SK-N-SH treated with all-trans-retinoic acid at 6 μM for 48 hours (cell line): ENCODE results near the gene ERGIC1.

Source experiments
- ATAC-seq: fragments of 200-7000 bp; cut with Tn5 transposase; 3 replicates; pipeline ENCODE4 v1.9.1; 2020; ENCODE audit warnings: mild to moderate bottlenecking, moderate library complexity
- ARNTL ChIP-seq: fragments of 450-650 bp; formaldehyde crosslinking; IDR thresholded peaks from 2 replicates; pipeline ENCODE4 v1.5.0; 2020; ENCODE audit warnings: low read depth, mild to moderate bottlenecking, moderate library complexity, borderline replicate concordance
- BACH2 ChIP-seq: fragments of 250-450 bp; sonication (Bioruptor Pico); IDR thresholded peaks from 2 replicates; pipeline ENCODE4 v1.9.0; 2021; ENCODE audit warnings: mild to moderate bottlenecking, borderline replicate concordance
- CREB5 ChIP-seq: fragments of 250-450 bp; sonication (Bioruptor Pico); IDR thresholded peaks from 2 replicates; pipeline ENCODE4 v1.5.1; 2020; ENCODE audit warnings: low read depth, mild to moderate bottlenecking, moderate library complexity
- CSDC2 ChIP-seq: fragments of 250-450 bp; sonication (Bioruptor Pico); IDR thresholded peaks from 2 replicates; pipeline ENCODE4 v1.5.0; 2020; ENCODE audit warnings: mild to moderate bottlenecking, moderate library complexity
- ESRRG ChIP-seq: fragments of 250-450 bp; sonication (Bioruptor Pico); IDR thresholded peaks from 2 replicates; pipeline ENCODE4 v1.6.1; 2021; ENCODE audit warnings: mild to moderate bottlenecking
- GLIS3 ChIP-seq: fragments of 250-450 bp; sonication (Bioruptor Pico); IDR thresholded peaks from 2 replicates; pipeline ENCODE4 v1.5.0; 2020; ENCODE audit warnings: mild to moderate bottlenecking, moderate library complexity
- ISL1 ChIP-seq: fragments of 250-450 bp; sonication (Bioruptor Pico); IDR thresholded peaks from 2 replicates; pipeline ENCODE4 v2.1.2; 2022; ENCODE audit warnings: mild to moderate bottlenecking, moderate library complexity
- OSR1 ChIP-seq: fragments of 250-450 bp; sonication (Bioruptor Pico); IDR thresholded peaks from 2 replicates; pipeline ENCODE4 v1.8.0; 2022; ENCODE audit warnings: moderate library complexity, mild to moderate bottlenecking, inconsistent platforms
- POU6F1 ChIP-seq: fragments of 250-450 bp; sonication (Bioruptor Pico); IDR thresholded peaks from 2 replicates; pipeline ENCODE4 v1.8.0; 2021; ENCODE audit warnings: low read depth, mild to moderate bottlenecking, moderate library complexity, borderline replicate concordance
- PPARA ChIP-seq: fragments of 250-450 bp; sonication (Bioruptor Pico); IDR thresholded peaks from 2 replicates; pipeline ENCODE4 v1.5.0; 2020; ENCODE audit warnings: mild to moderate bottlenecking, borderline replicate concordance
- RARB ChIP-seq: fragments of 250-450 bp; sonication (Bioruptor Pico); IDR thresholded peaks from 2 replicates; pipeline ENCODE4 v1.8.0; 2021; ENCODE audit warnings: mild to moderate bottlenecking, moderate library complexity
- SNAI2 ChIP-seq: fragments of 250-450 bp; sonication (Bioruptor Pico); IDR thresholded peaks from 2 replicates; pipeline ENCODE4 v1.5.0; 2020; ENCODE audit warnings: mild to moderate bottlenecking, moderate library complexity
- TCF4 ChIP-seq: fragments of 250-450 bp; sonication (Bioruptor Pico); IDR thresholded peaks from 2 replicates; pipeline ENCODE4 v1.8.0; 2021; ENCODE audit warnings: mild to moderate bottlenecking, moderate library complexity, borderline replicate concordance
- TOX ChIP-seq: fragments of 250-450 bp; sonication (Bioruptor Pico); IDR thresholded peaks from 2 replicates; pipeline ENCODE4 v1.8.0; 2021; ENCODE audit warnings: mild to moderate bottlenecking, moderate library complexity, borderline replicate concordance
- ZFP30 ChIP-seq: fragments of 450-650 bp; formaldehyde crosslinking; IDR thresholded peaks from 2 replicates; pipeline ENCODE4 v1.5.0; 2022; ENCODE audit warnings: mild to moderate bottlenecking, moderate library complexity
- ZNF565 ChIP-seq: fragments of 450-650 bp; formaldehyde crosslinking; conservative IDR thresholded peaks from 2 replicates; pipeline ENCODE4 v1.5.0; 2020; ENCODE audit warnings: low read depth, mild to moderate bottlenecking, moderate library complexity
- ZNF70 ChIP-seq: fragments of 450-650 bp; formaldehyde crosslinking; IDR thresholded peaks from 2 replicates; pipeline ENCODE4 v1.5.0; 2020; ENCODE audit warnings: mild to moderate bottlenecking, moderate library complexity
- ZNF8 ChIP-seq: fragments of 450-650 bp; formaldehyde crosslinking; IDR thresholded peaks from 2 replicates; pipeline ENCODE4 v1.5.0; 2020; ENCODE audit warnings: mild to moderate bottlenecking, moderate library complexity
- TF ChIP-seq, protein P1 (sequence below): fragments of 250-450 bp; sonication (Bioruptor Pico); IDR thresholded peaks from 2 replicates; pipeline ENCODE4 v1.5.0; 2020; ENCODE audit warnings: mild to moderate bottlenecking, moderate library complexity
- TF ChIP-seq, protein P2 (sequence below): fragments of 250-450 bp; sonication (Bioruptor Pico); IDR thresholded peaks from 2 replicates; pipeline ENCODE4 v1.5.1; 2021; ENCODE audit warnings: mild to moderate bottlenecking, moderate library complexity
- TF ChIP-seq, protein P3 (sequence below): fragments of 250-450 bp; sonication (Bioruptor Pico); IDR thresholded peaks from 2 replicates; pipeline ENCODE4 v1.8.0; 2020; ENCODE audit warnings: mild to moderate bottlenecking, moderate library complexity, borderline replicate concordance

ERGIC1 gene

DNA sequence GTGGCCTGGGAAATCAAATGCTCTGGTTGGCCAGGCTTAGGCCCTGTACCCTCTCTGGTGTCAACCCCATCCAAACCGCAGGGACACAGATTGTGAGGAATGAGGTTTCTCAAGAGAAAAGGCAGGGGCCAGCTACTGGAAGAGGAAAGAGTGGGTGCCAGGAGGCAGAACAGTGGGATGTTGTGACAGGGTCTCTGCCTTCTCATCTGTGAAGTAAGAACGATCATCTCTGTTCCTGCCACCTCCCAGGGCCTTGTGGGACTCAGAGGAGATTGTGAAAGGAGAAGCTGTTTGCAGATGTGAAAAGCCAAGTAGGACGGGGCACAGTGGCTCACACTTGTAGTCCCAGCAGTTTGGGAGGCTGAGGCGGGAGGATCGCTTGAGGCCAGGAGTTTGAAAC is 102.3 kb downstream of the ERGIC1 start:
- TF ChIP-seq ZNF70, result no peak
- TF ChIP-seq PPARA, result no peak
- TF ChIP-seq, protein P1, sequence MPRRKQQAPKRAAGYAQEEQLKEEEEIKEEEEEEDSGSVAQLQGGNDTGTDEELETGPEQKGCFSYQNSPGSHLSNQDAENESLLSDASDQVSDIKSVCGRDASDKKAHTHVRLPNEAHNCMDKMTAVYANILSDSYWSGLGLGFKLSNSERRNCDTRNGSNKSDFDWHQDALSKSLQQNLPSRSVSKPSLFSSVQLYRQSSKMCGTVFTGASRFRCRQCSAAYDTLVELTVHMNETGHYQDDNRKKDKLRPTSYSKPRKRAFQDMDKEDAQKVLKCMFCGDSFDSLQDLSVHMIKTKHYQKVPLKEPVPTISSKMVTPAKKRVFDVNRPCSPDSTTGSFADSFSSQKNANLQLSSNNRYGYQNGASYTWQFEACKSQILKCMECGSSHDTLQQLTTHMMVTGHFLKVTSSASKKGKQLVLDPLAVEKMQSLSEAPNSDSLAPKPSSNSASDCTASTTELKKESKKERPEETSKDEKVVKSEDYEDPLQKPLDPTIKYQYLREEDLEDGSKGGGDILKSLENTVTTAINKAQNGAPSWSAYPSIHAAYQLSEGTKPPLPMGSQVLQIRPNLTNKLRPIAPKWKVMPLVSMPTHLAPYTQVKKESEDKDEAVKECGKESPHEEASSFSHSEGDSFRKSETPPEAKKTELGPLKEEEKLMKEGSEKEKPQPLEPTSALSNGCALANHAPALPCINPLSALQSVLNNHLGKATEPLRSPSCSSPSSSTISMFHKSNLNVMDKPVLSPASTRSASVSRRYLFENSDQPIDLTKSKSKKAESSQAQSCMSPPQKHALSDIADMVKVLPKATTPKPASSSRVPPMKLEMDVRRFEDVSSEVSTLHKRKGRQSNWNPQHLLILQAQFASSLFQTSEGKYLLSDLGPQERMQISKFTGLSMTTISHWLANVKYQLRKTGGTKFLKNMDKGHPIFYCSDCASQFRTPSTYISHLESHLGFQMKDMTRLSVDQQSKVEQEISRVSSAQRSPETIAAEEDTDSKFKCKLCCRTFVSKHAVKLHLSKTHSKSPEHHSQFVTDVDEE (CRISPR knock-in tag), result no peak
- TF ChIP-seq, protein P2, sequence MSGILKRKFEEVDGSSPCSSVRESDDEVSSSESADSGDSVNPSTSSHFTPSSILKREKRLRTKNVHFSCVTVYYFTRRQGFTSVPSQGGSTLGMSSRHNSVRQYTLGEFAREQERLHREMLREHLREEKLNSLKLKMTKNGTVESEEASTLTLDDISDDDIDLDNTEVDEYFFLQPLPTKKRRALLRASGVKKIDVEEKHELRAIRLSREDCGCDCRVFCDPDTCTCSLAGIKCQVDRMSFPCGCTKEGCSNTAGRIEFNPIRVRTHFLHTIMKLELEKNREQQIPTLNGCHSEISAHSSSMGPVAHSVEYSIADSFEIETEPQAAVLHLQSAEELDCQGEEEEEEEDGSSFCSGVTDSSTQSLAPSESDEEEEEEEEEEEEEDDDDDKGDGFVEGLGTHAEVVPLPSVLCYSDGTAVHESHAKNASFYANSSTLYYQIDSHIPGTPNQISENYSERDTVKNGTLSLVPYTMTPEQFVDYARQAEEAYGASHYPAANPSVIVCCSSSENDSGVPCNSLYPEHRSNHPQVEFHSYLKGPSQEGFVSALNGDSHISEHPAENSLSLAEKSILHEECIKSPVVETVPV, result no peak
- no peak for TF ChIP-seq POU6F1
- TF ChIP-seq ISL1 (CRISPR knock-in tag), result no peak
- TF ChIP-seq CSDC2 (CRISPR knock-in tag), result no peak
- TF ChIP-seq TOX (CRISPR knock-in tag), result no peak
- TF ChIP-seq BACH2 (CRISPR knock-in tag), result no peak
- TF ChIP-seq TCF4 (CRISPR knock-in tag), result no peak
- no peak for TF ChIP-seq ZFP30
- TF ChIP-seq ESRRG, result no peak
- TF ChIP-seq, protein P3, sequence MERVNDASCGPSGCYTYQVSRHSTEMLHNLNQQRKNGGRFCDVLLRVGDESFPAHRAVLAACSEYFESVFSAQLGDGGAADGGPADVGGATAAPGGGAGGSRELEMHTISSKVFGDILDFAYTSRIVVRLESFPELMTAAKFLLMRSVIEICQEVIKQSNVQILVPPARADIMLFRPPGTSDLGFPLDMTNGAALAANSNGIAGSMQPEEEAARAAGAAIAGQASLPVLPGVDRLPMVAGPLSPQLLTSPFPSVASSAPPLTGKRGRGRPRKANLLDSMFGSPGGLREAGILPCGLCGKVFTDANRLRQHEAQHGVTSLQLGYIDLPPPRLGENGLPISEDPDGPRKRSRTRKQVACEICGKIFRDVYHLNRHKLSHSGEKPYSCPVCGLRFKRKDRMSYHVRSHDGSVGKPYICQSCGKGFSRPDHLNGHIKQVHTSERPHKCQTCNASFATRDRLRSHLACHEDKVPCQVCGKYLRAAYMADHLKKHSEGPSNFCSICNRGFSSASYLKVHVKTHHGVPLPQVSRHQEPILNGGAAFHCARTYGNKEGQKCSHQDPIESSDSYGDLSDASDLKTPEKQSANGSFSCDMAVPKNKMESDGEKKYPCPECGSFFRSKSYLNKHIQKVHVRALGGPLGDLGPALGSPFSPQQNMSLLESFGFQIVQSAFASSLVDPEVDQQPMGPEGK, result no peak
- no peak for TF ChIP-seq ARNTL (CRISPR knock-in tag)
- TF ChIP-seq SNAI2 (CRISPR knock-in tag), result no peak
- TF ChIP-seq RARB (CRISPR knock-in tag), result no peak
- no peak for TF ChIP-seq CREB5
- TF ChIP-seq ZNF8 (CRISPR knock-in tag), result no peak
- TF ChIP-seq, all 23 proteins: peak for 0
- ATAC-seq, result no peak

DNA sequence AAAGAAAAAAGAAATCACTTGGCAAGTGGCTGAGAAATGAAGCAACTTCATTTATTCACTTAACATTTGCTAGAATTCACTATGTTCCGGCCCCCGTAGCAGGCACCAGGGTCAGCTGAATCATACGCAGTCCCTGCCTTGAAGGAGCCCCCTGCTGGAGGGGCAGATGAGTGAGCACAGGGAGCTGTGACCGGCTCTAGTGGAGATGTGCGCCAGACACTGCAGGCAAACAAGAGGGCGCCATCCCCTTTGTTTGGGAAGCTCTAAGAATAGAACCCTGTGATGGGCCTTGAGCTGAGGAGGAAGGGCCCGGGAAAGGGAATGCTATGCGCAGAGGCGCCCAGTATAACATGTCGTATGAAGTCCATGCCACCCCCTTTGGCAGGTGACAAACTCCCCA is 105.0 kb downstream of the ERGIC1 start:
- peak; percentile 32 for ATAC-seq
- TF ChIP-seq CREB5 (no peak), BACH2 (CRISPR knock-in tag) (no peak), SNAI2 (CRISPR knock-in tag) (no peak), ZNF565 (CRISPR knock-in tag) (no peak), GLIS3 (CRISPR knock-in tag) (no peak), RARB (CRISPR knock-in tag) (no peak), OSR1 (no peak)
- TF ChIP-seq, protein P3, result no peak
- TF ChIP-seq, protein P2, result no peak
